GM18498 (cell line): ENCODE measurements around the gene GOLPH3L.
"Not testable (repeated sequence)": the region's sequence is repeated elsewhere in the genome, so short reads cannot be mapped to it uniquely, and the experiment has no call there.

Experiments
- ATAC-seq: cut with Tn5 transposase; IDR thresholded peaks from one replicate; pipeline ENCODE4 v1.9.1; 2021; ENCODE audit warnings: mild to moderate bottlenecking, moderate library complexity; ENCODE audit not compliant: unreplicated experiment

The GOLPH3L gene

DNA sequence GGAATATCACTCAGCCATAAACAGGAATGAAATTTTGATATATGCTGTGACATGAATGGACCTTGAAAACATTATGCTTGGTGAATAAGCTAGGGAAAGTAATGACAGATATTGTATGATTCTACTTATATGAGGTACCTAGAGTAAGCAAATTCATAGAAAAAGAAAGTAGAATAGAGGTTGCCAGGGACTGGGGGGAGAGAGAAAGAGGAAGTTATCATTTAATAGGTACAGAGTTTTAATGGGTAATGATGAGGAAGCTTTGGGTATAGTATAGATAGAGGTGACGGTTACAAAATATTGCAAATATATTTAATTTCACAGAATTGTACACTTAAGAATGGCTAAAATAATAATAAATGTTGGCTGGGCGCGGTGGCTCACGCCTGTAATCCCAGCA, 36.4 kb downstream of the GOLPH3L start:
- ATAC-seq = no peak

DNA sequence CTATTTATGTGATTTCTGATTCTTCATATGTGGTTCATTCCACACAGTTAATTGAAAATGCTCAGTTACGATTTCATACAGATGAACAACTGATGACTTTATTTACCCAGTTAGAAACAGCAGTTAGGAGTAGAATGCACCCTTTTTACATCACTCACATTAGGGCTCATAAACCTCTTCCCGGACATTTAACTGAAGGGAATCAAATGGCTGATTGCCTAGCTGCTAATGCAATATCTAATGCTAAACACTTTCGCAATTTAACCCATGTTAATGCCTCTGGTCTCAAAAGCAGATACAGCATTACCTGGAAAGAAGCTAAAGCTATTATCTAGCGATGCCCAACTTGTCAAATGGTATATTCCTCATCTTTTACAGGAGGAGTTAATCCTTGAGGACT, 39.9 kb downstream of the GOLPH3L start:
- not testable (repeated sequence) for ATAC-seq

DNA sequence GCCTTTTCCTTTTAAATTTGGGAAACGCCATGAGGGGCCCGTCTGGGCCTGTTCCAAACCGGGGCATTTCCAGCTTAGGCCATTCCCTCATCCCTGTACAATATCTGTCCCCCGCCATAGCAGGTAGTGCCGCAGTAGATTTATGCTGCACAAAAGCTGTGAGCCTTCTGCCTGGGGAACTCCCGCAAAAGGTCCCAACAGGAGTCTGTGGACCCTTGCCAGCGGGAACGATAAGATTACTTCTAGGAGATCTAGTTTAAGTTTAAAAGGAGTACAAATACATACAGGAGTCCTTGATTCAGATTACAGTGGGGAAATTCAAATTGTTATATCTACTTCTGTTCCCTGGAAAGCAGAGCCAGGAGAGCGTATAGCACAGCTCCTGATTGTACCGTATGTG, 42.3 kb downstream of the GOLPH3L start:
- not testable (repeated sequence) for ATAC-seq

GRCh38 chr1:150650193-150650592, 46.8 kb downstream of the GOLPH3L start:
- ATAC-seq = no peak

- ATAC-seq = no peak
Observed at GRCh38 chr1:150649441-150650075, 47.4 kb downstream of the GOLPH3L start.

- ATAC-seq = no peak
Observed at GRCh38 chr1:150642296-150642695, 54.7 kb downstream of the GOLPH3L start.

- ATAC-seq = not testable (repeated sequence)
Observed at GRCh38 chr1:150641126-150641815, 55.7 kb downstream of the GOLPH3L start.

GRCh38 chr1:150638430-150638829, 58.5 kb downstream of the GOLPH3L start:
- not testable (repeated sequence) for ATAC-seq

DNA sequence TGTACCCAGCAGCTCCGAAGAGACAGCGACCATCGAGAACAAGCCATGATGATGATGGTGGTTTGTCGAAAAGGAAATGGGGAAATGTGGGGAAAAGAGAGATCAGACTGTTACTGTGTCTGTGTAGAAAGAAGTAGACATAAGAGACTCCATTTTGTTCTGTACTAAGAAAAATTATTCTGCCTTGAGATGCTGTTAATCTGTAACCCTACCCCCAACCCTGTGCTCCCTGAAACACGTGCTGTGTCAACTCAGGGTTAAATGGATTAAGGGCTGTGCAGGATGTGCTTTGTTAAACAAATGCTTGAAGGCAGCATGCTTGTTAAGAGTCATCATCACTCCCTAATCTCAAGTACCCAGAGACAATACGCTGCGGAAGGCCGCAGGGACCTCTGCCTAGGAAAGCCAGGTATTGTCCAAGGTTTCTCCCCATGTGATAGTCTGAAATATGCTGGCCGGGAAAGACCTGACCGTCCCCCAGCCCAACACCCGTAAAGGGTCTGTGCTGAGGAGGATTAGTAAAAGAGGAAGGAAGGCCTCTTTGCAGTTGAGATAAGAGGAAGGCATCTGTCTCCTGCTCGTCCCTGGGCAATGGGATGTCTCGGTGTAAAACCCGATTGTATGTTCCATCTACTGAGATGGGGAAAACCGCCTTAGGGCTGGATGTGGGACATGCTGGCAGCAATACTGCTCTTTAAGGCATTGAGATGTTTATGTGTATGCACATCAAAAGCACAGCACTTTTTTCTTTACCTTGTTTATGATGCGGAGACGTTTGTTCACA, 61.9 kb downstream of the GOLPH3L start:
- ATAC-seq = not testable (repeated sequence)

DNA sequence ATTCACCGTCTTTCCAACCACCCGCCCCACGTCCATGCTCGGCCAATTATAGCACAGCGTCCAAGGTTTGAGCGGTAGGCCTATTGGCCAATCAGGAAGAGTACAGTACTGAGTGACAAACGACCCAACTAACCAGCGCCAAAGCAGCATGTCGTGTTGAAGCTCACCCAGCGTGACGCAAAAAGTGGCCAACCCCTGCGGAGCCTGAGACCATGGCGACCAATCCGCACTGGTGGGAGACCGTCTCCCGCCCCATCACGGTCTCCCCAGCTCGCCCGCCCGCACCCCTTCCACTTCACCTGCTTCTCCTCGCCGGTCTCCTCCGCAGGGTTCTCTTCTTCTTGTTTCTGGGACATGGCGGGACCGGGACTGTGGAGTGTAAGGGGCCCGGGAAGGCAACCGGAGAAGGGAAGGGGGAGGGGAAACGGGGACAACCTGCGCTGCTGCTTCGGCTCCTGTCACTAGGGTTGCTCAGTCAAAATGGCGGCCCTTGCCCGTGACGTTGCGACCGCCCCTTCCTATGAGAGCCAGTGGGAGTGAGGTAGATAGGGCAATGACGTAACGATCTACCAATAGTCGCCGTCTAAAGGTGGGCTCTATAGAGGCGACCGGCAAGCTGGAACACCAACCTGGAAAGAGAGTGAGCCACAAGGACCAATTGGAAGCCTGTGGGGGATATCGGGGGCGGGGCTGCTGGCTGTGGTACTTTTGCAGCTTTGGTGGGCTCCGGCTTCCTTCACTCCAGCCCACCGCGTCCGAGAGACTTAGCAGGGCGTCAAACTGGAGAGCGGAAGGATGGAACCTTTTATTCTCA, 67.6 kb downstream of the GOLPH3L start, which contains the start of gene ENSA:
Gene ENSA, minus strand, starts transcription at position 498 of the 814 bp plus-strand sequence. Its CDS starts 142 bp downstream, at position 356.
- ATAC-seq = peak; percentile 91

- ATAC-seq = no peak
Observed at GRCh38 chr1:150628766-150629114, 68.2 kb downstream of the GOLPH3L start.

DNA sequence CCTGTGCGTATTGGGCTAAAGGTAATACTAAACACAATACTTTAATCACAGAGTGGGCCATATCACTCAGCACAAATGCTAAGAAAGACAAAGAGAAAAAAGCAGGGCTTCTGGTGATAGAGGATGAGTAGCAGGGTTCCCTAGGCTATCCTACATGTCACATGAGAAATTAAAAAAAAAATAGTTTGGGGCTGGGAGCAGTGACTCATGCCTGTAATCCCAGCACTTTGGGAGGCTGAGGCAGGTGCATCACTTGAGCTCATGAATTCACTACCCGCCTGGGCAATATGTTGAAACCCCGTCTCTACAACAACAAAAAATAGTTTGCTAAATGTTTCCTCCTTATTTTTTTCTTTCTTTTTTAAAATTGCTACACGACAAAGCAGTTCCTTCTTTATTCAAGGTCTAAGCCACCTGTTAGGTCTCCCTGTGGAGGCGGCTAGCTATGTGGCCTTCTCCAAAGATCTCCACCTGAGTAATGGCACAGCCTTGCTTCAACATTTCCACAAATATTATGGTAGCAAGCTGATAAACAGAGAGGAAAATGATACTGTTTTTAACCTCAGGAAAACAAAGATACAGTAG, 69.0 kb downstream of the GOLPH3L start:
- ATAC-seq = no peak

GRCh38 chr1:150626150-150626549, 70.8 kb downstream of the GOLPH3L start:
- no peak for ATAC-seq

DNA sequence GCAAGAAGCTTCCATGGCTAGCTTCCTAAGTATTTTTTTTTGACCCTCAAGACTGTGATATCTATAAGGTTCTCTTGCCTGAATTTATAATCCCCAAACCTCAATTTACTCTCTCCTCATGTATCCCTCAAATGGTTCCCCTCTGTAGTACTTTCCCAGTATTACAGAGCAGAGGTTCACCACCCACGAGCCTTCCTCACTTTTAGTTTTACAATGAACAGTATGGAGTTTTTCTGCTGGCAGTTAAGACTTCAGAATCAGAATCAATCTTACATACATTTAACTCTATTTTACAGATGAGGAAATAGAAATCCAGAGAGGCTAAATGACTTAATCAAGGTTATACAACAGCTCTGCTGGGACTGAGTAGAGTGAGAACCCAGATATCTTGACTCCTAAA, 72.4 kb downstream of the GOLPH3L start:
- not testable (repeated sequence) for ATAC-seq

GRCh38 chr1:150624134-150624533, 72.8 kb downstream of the GOLPH3L start:
- not testable (repeated sequence) for ATAC-seq

- no peak for ATAC-seq
Observed at GRCh38 chr1:150622303-150622975, 74.5 kb downstream of the GOLPH3L start.

GRCh38 chr1:150621497-150622302, 75.3 kb downstream of the GOLPH3L start:
- no peak for ATAC-seq

DNA sequence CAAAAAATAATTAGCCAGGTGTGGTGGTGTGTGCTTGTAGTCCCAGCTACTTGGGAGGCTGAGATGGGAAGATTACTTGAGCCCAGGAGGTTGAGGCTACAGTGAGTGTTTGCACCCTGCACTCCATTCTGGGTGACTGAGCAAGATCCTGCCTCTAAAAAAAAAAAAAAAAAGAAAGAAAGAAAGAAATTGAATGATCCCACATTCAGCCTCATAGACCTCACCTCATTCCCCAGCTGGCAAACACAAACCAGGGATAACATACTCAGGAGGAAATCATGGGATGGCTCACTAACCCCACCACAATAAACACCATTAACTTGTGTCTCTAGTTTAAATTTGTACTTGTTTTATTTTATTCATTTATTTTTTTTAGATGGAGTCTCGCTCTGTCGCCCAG, 76.0 kb downstream of the GOLPH3L start:
- ATAC-seq = no peak
